Suprapubic skin (tissue), 4 donors: Measurements from ENCODE around the gene ETV6. TPM values are rescaled to one million over a fixed set of nuclear protein-coding genes. Genes with fewer than 3 reads are reported as not detected.

Source experiments
- DNase-seq, 2 donors: peaks; one replicate each; pipeline ENCODE4 v3.0.0-alpha.2; 2019; ENCODE audit warnings: low spot score in 2 of 2
- H3K27ac ChIP-seq: fragments of 200-600 bp; sonication (generic); one replicate; pipeline ENCODE4 v1.5.1; 2019
- H3K27me3 ChIP-seq: fragments of 200-600 bp; sonication (generic); one replicate; pipeline ENCODE4 v1.5.1; 2019
- H3K36me3 ChIP-seq: fragments of 200-600 bp; sonication (generic); one replicate; pipeline ENCODE4 v1.5.1; 2019
- H3K4me1 ChIP-seq: fragments of 200-600 bp; sonication (generic); one replicate; pipeline ENCODE4 v1.5.1; 2019
- H3K4me3 ChIP-seq: fragments of 200-600 bp; sonication (generic); one replicate; pipeline ENCODE4 v1.5.1; 2019; ENCODE audit warnings: mild to moderate bottlenecking
- H3K9me3 ChIP-seq: fragments of 200-600 bp; sonication (generic); one replicate; pipeline ENCODE4 v1.5.1; 2019
- EP300 ChIP-seq: sonication (generic); formaldehyde crosslinking; IDR thresholded peaks from one replicate; pipeline ENCODE4 v1.6.1; 2017; ENCODE audit warnings: antibody characterized with exemption
- POLR2A ChIP-seq, 2 donors: fragments of 450-650 bp; IDR thresholded peaks; one replicate each; pipeline ENCODE4 v1.6.1; 2017; ENCODE audit warnings: antibody characterized with exemption in 2 of 2, mild to moderate bottlenecking in 2 of 2, moderate library complexity in 2 of 2
- POLR2AphosphoS5 ChIP-seq, 3 donors: sonication (generic); formaldehyde crosslinking; IDR thresholded peaks; one replicate each; pipeline ENCODE4 v1.6.1; 2017; ENCODE audit warnings: antibody characterized with exemption in 3 of 3
- WGBS: methylation state at CpG from one replicate; pipeline ENCODE4 v1.1.5; 2018; 5-methylcytosine and 5-hydroxymethylcytosine counted together
- total RNA-seq, 4 donors: library from RNA; depleted of rRNA; stranded (reverse); fragments of >200 nt; gene quantifications; one replicate each; pipeline ENCODE4 v1.1.0, GENCODE V29; 2016
- TF ChIP-seq, protein P1 (sequence below), 2 donors: fragments of 200-600 bp in 1 of 2; fragments of 450-650 bp in 1 of 2; sonication (generic) in 1 of 2; IDR thresholded peaks; one replicate each; pipeline ENCODE4 v1.5.1; 2016 to 2019; ENCODE audit warnings: antibody characterized with exemption in 2 of 2, mild to moderate bottlenecking in 1 of 2, moderate library complexity in 1 of 2

Gene ETV6
- total RNA-seq, 4 donors from 2014 or later, result 16.9 to 41.4 (median 25.1) TPM

DNA sequence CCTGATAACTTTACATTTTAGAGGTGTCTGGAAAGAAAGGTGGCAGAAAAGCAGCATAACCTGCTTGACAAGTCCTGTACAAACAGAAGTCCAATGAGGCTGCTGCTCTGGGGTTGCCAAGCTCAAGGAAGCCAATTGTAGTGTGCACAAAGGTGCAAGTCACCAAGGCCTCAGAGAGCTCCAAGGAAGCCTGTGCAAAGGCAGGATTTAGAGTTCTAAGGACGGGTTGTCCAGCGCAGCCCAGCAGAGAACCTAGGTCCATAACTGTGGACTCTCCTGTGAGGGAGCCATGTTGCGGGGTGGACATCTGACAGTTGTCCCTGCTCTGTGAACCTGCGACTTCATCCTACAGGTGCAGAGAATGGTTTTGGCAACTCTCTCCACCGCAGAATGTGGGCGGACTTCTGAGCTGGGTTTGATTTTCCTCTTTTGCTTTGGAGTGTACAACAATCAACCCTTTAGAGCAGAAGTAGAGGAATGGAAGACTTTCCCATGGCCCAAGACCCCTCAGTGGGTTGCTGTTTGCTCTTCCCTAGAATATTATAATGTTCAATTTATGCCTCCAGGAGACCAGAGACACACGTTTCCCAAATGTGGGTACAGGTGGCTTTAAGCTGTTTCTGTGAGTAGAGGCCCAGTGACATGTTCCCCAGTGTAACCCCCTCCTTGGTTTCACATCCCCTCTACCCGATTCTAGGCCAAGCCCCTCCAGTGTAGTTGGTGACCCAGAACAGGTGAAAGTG is 81.0 kb downstream of the ETV6 start:
- Histone ChIP-seq H3K4me3 (no peak overlapping the region), H3K36me3 (no peaks in the 10 kb centered on the region), H3K9me3 (no peaks in the 10 kb centered on the region), H3K27ac (peak overlapping the region; percentile 80), H3K27me3 (no peaks in the 10 kb centered on the region), H3K4me1 (peaks cover 44% of the 10 kb centered on the region)
- DNase-seq, result no peak
- TF ChIP-seq POLR2A (IDR thresholded peaks at IDR 0.05), result no peak
- peak in 2 of 3 donors; percentile 7 to 36 for TF ChIP-seq POLR2AphosphoS5 (IDR thresholded peaks at IDR 0.05)
- TF ChIP-seq EP300, result no peak
- TF ChIP-seq, protein P1, sequence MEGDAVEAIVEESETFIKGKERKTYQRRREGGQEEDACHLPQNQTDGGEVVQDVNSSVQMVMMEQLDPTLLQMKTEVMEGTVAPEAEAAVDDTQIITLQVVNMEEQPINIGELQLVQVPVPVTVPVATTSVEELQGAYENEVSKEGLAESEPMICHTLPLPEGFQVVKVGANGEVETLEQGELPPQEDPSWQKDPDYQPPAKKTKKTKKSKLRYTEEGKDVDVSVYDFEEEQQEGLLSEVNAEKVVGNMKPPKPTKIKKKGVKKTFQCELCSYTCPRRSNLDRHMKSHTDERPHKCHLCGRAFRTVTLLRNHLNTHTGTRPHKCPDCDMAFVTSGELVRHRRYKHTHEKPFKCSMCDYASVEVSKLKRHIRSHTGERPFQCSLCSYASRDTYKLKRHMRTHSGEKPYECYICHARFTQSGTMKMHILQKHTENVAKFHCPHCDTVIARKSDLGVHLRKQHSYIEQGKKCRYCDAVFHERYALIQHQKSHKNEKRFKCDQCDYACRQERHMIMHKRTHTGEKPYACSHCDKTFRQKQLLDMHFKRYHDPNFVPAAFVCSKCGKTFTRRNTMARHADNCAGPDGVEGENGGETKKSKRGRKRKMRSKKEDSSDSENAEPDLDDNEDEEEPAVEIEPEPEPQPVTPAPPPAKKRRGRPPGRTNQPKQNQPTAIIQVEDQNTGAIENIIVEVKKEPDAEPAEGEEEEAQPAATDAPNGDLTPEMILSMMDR (IDR thresholded peaks at IDR 0.05), result no peak
- 68% methylated on average over 8 of the region's 8 CpGs for WGBS

DNA sequence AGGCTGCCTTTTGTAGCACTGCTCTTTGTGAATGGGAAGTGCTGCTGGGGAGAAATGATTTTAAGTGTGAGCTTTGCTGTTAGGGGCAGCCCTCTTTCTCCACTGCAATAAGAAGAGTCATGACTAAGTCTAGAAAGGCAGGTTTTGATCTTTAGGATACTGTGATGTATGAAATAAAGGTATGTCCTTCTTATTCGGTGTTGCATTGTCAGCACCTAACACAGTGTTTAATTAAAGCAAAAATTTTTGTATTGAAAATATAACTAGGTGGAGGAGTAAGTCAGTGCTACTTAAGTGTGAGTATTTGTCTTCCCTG is 81.5 kb downstream of the ETV6 start:
- Histone ChIP-seq H3K36me3 (no peaks in the 10 kb centered on the region), H3K27me3 (no peaks in the 10 kb centered on the region), H3K4me3 (no peak overlapping the region), H3K4me1 (peaks cover 42% of the 10 kb centered on the region), H3K27ac (peak overlapping the region; percentile 80), H3K9me3 (no peaks in the 10 kb centered on the region)
- 76% methylated on average over 1 of the region's 1 CpG for WGBS
- TF ChIP-seq POLR2AphosphoS5 (IDR thresholded peaks at IDR 0.05) (no peak), EP300 (no peak), POLR2A (IDR thresholded peaks at IDR 0.05) (no peak)
- TF ChIP-seq, protein P1 (IDR thresholded peaks at IDR 0.05), result no peak
- DNase-seq, result no peak

DNA sequence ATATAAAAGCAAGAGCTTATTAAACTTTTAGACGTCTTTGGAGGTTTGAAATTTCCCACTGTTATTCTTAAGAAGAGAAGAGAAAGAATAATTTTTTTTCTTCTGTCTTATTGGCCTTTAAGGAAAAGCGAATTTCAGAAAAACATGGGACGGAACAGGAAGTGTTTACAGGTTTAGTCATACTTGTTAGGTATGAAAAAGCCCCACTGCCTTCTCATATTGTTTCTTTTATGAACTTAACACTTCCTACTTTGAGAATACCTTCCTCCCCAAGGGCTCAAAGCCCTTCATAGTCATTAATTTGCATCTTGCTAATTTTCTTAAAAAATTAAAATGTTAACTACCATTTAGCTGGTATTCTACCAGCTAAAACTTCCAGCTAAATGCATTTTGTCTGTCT is 82.0 kb downstream of the ETV6 start:
- no peaks in the 10 kb centered on the region for H3K9me3 ChIP-seq
- TF ChIP-seq EP300, result no peak
- TF ChIP-seq, protein P1 (IDR thresholded peaks at IDR 0.05), result no peak
- TF ChIP-seq POLR2AphosphoS5 (IDR thresholded peaks at IDR 0.05), result no peak
- TF ChIP-seq POLR2A (IDR thresholded peaks at IDR 0.05), result no peak
- 53% methylated on average over 3 of the region's 3 CpGs for WGBS
- H3K4me3 ChIP-seq, result no peak overlapping the region
- no peak for DNase-seq
- H3K27ac ChIP-seq, result peak overlapping the region; percentile 80
- H3K36me3 ChIP-seq, result no peaks in the 10 kb centered on the region
- H3K4me1 ChIP-seq, result peaks cover 42% of the 10 kb centered on the region
- H3K27me3 ChIP-seq, result no peaks in the 10 kb centered on the region

DNA sequence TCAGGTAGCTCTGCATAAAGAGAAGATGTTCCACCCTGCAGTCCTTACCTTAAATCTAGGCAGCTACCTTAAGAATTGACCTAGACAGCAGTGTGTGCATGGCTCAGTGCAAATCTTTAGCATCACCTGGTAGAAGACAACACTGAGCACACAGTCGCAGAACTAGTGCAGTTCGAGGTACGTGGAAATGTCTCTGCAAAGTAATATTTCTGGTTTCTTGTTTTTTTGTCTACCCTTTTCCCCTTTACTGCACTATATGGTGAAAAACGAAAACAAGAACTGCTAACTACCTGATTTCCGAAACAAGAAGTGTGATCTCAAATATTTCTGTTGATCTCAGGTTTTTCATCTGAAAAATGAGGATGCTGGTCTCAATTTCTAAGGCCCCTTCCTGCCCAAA is 82.5 kb downstream of the ETV6 start:
- DNase-seq, result no peak
- peaks cover 42% of the 10 kb centered on the region for H3K4me1 ChIP-seq
- 91% methylated on average over 5 of the region's 5 CpGs for WGBS
- TF ChIP-seq EP300 (no peak), POLR2A (IDR thresholded peaks at IDR 0.05) (no peak), POLR2AphosphoS5 (IDR thresholded peaks at IDR 0.05) (no peak)
- TF ChIP-seq, protein P1 (IDR thresholded peaks at IDR 0.05), result no peak
- no peaks in the 10 kb centered on the region for H3K36me3 ChIP-seq
- H3K9me3 ChIP-seq, result no peaks in the 10 kb centered on the region
- no peak overlapping the region for H3K27ac ChIP-seq
- H3K4me3 ChIP-seq, result no peak overlapping the region
- no peaks in the 10 kb centered on the region for H3K27me3 ChIP-seq

DNA sequence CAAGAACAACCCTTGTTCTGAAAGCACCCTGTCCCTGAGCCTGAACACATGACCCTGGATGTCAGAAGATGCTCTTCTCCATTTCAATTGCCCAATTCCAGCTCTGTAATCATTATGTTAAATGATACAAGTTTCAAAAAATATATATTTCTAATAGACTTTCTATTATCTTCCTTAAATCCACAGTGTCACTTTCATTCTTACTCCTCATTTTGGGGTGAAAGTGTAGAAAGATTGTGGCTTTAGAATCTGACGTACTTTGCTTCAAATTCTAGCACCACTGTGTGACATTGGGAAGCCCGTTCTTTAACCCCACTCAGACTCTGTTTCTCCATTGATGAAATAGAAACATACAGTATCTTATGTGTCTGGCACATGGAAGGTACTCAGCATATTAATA is 83.2 kb downstream of the ETV6 start:
- WGBS, result 86% methylated on average over 2 of the region's 2 CpGs

More for the DNA sequence above, 83.2 kb downstream of the ETV6 start:
- H3K36me3 ChIP-seq, result no peaks in the 10 kb centered on the region
- H3K27me3 ChIP-seq, result no peaks in the 10 kb centered on the region
- DNase-seq, result no peak
- no peak overlapping the region for H3K4me3 ChIP-seq
- H3K9me3 ChIP-seq, result no peaks in the 10 kb centered on the region
- no peak overlapping the region for H3K27ac ChIP-seq
- peaks cover 39% of the 10 kb centered on the region for H3K4me1 ChIP-seq
- TF ChIP-seq POLR2A (IDR thresholded peaks at IDR 0.05) (no peak), EP300 (no peak), POLR2AphosphoS5 (IDR thresholded peaks at IDR 0.05) (no peak)
- TF ChIP-seq, protein P1 (IDR thresholded peaks at IDR 0.05), result no peak
